Stimulated activated CD8-positive, alpha-beta memory T cell treated with anti-CD3 and anti-CD28 coated beads, Interleukin-2, amount 100 ng/mL, for 48 hours (primary cell): ENCODE data around the gene ATP10A.

ENCODE experiments used
- DNase-seq, 2 donors: peaks; one replicate each; pipeline ENCODE4 v3.0.0-alpha.2; 2020; ENCODE audit warnings: low read depth in 2 of 2

Gene ATP10A

GRCh38 chr15:25863111-25863967 lies at the start of gene ATP10A:
ATP10A (minus strand) TSS chr15:25863327; CDS start chr15:25863096, 231 bp downstream.
- DNase-seq, result peak in 1 of 2 donors; percentile 56

DNA sequence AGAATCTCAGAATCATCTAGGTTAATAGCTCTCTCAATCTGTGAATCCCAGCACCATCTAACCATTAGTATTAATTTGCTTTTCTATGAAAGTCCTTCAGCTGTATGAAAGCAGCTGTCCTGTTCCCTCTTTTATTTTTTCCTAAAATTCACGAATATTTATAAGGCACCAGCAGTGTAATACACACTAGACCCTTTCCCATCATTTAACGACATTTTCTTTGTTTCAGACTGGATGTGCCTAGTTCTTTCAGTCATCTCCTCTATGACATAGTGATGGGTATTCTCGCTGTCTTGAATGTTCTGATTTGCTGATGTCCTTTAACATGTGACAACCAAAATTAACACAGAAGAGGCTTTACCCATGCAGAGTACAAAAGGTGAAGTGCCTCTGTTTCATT lies 48.9 kb upstream of the ATP10A start:
- no peak for DNase-seq

- DNase-seq, result no peak
Measured at GRCh38 chr15:25910832-25911231, 47.7 kb upstream of the ATP10A start.

- DNase-seq, result no peak
Measured at GRCh38 chr15:25909806-25910205, 46.7 kb upstream of the ATP10A start.

- DNase-seq, result no peak
Measured at GRCh38 chr15:25909325-25909724, 46.2 kb upstream of the ATP10A start.

- peak; percentile 37 for DNase-seq
Measured at GRCh38 chr15:25905140-25905539, 42.0 kb upstream of the ATP10A start.

DNA sequence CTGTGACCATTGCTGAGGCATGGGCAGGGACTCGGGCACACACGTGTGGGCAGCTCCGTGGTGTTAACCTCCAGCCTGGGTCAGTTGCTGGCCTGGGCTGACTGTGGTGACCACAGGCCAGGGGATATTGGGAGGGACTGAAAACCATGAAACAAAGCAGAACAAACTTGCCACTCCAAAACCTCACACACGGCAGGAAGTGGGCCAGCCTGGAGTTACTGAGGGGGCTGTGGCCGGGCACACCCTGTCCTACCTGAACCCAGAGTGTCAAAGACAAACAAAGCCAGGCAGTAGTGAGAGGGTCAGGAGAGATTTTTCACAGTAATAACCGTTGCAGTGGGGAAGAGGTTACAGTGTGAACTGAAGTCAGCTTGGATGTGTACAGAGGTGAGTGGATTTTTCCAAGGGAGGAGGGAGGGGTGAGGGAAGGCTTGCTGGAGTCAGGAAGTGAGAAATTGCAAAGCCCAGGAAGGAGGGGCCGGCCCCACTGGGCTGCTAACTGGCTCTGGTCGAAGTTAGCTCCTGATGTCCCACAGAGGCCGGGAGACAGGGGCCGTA lies 40.0 kb upstream of the ATP10A start:
- no peak for DNase-seq

GRCh38 chr15:25901811-25902605 lies 38.9 kb upstream of the ATP10A start:
- DNase-seq, result no peak

- DNase-seq, result no peak
Measured at GRCh38 chr15:25900901-25901300, 37.8 kb upstream of the ATP10A start.

DNA sequence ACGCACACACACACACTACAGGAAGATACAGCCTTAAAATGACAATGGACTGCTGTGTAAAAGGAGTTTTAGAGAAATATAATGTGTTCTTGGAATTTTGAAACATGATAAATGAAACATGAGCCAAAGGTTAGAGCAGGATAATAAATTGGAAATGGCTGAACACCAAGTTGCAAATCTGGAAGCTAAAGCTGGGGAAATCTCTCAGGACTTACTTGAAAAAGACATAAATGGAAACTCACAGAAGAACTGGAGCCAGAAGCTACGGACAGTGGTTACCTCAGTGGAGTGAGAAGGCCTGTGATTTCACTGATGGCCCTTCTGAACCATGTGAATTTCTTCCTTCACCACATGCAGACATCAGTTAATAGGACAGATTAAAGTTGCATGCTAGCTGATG lies 37.3 kb upstream of the ATP10A start:
- no peak for DNase-seq

GRCh38 chr15:25899870-25900269 lies 36.7 kb upstream of the ATP10A start:
- DNase-seq, result no peak

- DNase-seq, result no peak
Measured at GRCh38 chr15:25897658-25898057, 34.5 kb upstream of the ATP10A start.

DNA sequence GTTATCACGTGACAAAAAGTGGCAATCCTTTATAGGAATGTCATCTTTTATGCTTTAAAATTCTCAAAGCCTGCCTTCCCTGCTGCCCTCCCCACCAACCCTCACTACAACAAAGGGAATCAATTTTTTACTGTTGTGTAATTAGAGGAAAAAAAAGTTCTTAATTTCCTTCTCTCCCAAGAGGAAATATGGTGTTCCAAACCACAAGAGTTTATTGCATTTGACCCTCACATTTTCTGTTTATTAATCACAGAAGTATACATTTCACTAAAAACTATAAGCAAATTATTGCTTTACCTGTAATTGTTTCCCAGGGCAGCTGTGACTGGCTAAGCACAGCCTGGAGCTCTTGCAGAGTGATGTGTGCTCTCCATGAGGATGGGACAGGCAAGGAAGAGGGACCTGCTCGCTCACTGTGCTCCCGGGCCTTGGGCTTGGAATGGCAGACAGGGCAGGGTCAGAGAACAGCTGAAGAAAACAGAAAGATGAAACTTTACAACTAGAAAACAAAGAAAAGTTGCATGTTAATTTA lies 31.3 kb upstream of the ATP10A start:
- no peak for DNase-seq

- DNase-seq, result no peak
Measured at GRCh38 chr15:25893596-25893995, 30.5 kb upstream of the ATP10A start.

- no peak for DNase-seq
Measured at GRCh38 chr15:25892126-25892525, 29.0 kb upstream of the ATP10A start.

GRCh38 chr15:25891081-25891480 lies 28.0 kb upstream of the ATP10A start:
- DNase-seq, result no peak

DNA sequence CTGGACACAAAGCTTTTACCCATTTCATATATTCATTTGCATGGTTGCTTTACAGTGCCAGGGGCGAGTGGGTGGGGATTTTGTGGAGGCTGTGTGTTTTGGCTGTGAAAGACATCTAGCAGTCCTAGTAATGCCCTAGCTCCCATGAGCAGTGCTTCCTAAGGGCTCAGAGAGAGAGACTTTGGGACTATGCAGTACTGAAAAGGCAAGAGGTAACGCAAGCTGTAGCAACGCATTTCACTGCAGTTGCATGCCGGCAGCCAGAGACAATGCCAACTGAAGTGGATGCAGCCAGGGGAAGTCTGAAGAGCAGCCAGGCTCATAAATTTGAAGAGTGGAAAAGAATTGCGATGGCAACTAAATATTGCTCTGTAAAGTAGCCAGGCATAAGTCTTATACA lies 27.4 kb upstream of the ATP10A start:
- DNase-seq, result no peak

GRCh38 chr15:25887870-25888269 lies 24.7 kb upstream of the ATP10A start:
- no peak for DNase-seq

DNA sequence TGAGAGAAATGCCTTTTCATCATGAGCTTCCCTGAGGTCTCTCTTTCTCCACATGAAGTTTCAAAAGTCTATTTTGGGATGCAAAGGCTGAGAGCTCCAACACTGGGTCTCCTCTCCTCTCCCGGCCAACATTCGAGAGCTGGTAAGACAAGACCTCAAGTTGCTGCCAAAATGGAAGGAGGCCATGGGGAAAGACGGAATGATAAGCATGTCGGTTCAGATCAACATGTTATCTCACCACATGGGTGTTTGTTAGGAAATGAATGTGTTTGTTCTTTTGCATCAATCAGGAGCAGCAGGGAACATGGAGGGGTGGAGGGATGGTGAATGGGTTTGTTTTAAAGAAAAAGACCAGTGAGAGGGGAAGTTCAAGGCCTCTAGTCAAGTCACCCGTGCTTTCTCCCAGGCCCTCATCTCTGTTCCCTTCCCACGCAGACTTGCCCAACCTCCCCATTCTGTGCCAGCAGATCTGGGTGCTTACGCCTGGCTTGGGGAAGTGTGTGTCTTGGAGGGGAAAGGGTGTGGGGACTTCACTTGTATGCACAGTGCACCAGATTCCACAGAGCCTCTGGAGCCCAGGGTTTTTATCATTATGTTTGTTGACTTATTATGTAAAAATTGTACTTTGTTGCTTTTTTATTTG lies 23.5 kb upstream of the ATP10A start:
- no peak for DNase-seq

DNA sequence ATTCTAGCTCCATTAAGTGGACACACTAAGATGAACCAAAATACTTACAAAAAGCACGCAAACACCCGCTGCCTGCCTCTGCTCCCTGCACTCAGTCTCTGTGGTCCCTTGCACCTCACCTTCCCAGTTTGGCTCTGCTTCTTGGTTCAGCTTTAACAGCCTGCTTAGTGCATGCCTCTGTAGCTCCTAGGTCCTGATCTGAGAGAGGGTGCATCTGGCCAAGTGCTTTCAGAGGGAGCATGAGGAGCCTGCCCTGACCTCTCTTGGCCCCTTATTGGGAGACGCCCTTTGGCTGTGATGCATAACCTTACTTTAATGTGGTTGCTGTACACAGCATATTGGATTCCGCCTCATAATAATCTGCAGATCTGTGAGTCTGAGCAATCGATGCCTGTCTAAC lies 21.2 kb upstream of the ATP10A start:
- no peak for DNase-seq

- no peak for DNase-seq
Measured at GRCh38 chr15:25883463-25884259, 20.5 kb upstream of the ATP10A start.
